ENCODE results near the gene UBP1. TPM values are rescaled to one million over a fixed set of nuclear protein-coding genes. Genes with fewer than 3 reads are reported as not detected.

UBP1 gene
- total RNA-seq, 1 experiment from 2014 or later: 69.5 TPM

- Histone ChIP-seq H3K27ac (ENCODE audit: low read depth, low read length) (peak overlapping the region; percentile 6; the same call in 1 of the 2 replicates), H2AFZ (ENCODE audit: low read depth, low read length, poor library complexity, severe bottlenecking) (no peak overlapping the region), H3K9me3 (ENCODE audit: control insufficient read depth in 1 of 2, insufficient read depth in 1 of 2, low read depth in 1 of 2, low read length in 2 of 2) (no peaks in the 10 kb centered on the region), H3K4me1 (ENCODE audit: control insufficient read depth in 1 of 2, insufficient read depth in 2 of 2, low read length in 2 of 2) (peaks cover 4 to 15% of the 10 kb centered on the region in 2 experiments; a peak in 3 of 4 replicates), H3K4me2 (ENCODE audit: low read length) (peak overlapping the region; percentile 70), H3K36me3 (ENCODE audit: control insufficient read depth in 1 of 2, insufficient read depth in 2 of 2, low read length in 2 of 2) (peaks cover 4 to 17% of the 10 kb centered on the region in 2 experiments; a peak in 2 of 4 replicates), H3K27me3 (ENCODE audit: insufficient read depth, low read length) (no peaks in the 10 kb centered on the region), H3K9me2 (ENCODE audit: insufficient read depth) (no peaks in the 10 kb centered on the region), H4K20me1 (ENCODE audit: insufficient read depth) (no peaks in the 10 kb centered on the region), H3K9ac (ENCODE audit: low read length) (0 out of 2 replicates have a peak overlapping the region, but pooled peaks have one; percentile 13), H3K4me3 (replicated peaks in 1 of 2; ENCODE audit: low read depth in 1 of 2, low read length in 2 of 2) (peak overlapping the region in 1 of 2 experiments; percentile 39; a peak in 2 of 4 replicates), H3K79me2 (ENCODE audit: insufficient read depth, low read length) (no peaks in the 10 kb centered on the region)
- intact Hi-C loops (cut with micrococcal nuclease): loop anchor here (1.0 kb wide), 2 partner anchors 241 to 425 kb away; no protein-coding TSS in a partner anchor
- peak; percentile 70 for DNase-seq (ENCODE audit: low read depth, low spot score)
- no peak for TF ChIP-seq POLR2A (IDR thresholded peaks at IDR 0.05; ENCODE audit: borderline replicate concordance, extremely low read depth, insufficient read depth, insufficient read length)
- peak; percentile 83 for TF ChIP-seq CBX3 (IDR thresholded peaks at IDR 0.05; ENCODE audit: low read depth)
- TF ChIP-seq EZH2 (IDR thresholded peaks at IDR 0.05): no peak
- peak; percentile 94 for TF ChIP-seq RAD21 (IDR thresholded peaks at IDR 0.05; ENCODE audit: low read depth)
- peak; percentile 30; the same call in 1 of the 2 replicates for TF ChIP-seq SP1 (IDR thresholded peaks at IDR 0.05; ENCODE audit: low read depth)
- TF ChIP-seq ZFX (IDR thresholded peaks at IDR 0.05): 0 out of 2 replicates have a peak, but pooled peaks have one; percentile 9
- peak; percentile 85 for TF ChIP-seq FOSL1 (IDR thresholded peaks at IDR 0.05; ENCODE audit: low read depth)
- no peak for TF ChIP-seq POLR2AphosphoS5 (IDR thresholded peaks at IDR 0.05; ENCODE audit: low read depth, low read length)
- TF ChIP-seq ZBTB33 (IDR thresholded peaks at IDR 0.05; ENCODE audit: extremely low read depth, insufficient replicate concordance, low read length): no peak
- TF ChIP-seq CTCF (IDR thresholded peaks at IDR 0.05 in 2 of 3, conservative IDR thresholded peaks at IDR 0.05 in 1 of 3; ENCODE audit: borderline replicate concordance in 1 of 3, insufficient read depth in 1 of 3, low read depth in 2 of 3, low read length in 2 of 3): peak; percentile 88 to 98 (median 89)
- TF ChIP-seq SRF (IDR thresholded peaks at IDR 0.05; ENCODE audit: low read depth): no peak
- no peak for TF ChIP-seq ELF1 (IDR thresholded peaks at IDR 0.05; ENCODE audit: borderline replicate concordance, low read depth)
- TF ChIP-seq JUND (IDR thresholded peaks at IDR 0.05): peak; percentile 79
- TF ChIP-seq EZH2phosphoT487 (IDR thresholded peaks at IDR 0.05; ENCODE audit: borderline replicate concordance): no peak
- ChIA-PET CTCF (interaction anchor here (0.7 to 5.3 kb wide), 32 partner anchors 8 to 424 kb away, joined by 3 to 172 read pairs (median 4); no protein-coding TSS in a partner anchor), POLR2A (interaction anchor here (0.7 kb wide), 1 partner anchor 426 kb away, joined by 3 read pairs; the partner anchor contains the start of gene PDCD6IP), RAD21 (ENCODE audit: low non-redundant PET in 1 of 2, low total read pairs in 2 of 2, uncharacterized antibody in 2 of 2, unreplicated experiment in 2 of 2) (interaction anchor here (1.0 to 1.9 kb wide), 5 partner anchors 73 to 415 kb away, joined by 3 to 38 read pairs (median 4); no protein-coding TSS in a partner anchor)
- ATAC-seq: peak; percentile 91
- no TSS peak for BruUV-seq (replicated peaks)
These were observed 67.8 kb downstream of the UBP1 start for GRCh38 chr3:33372218-33373081.
